CD4-positive, alpha-beta T cell treated with Interleukin-4 for 1 hour (primary cell): ENCODE measurements around the gene TRMU.
A peak's percentile ranks its signal among the peaks of the same experiment; 100 is the strongest.

Experiments
- DNase-seq, 2 donors: peaks; one replicate each; pipeline ENCODE4 v3.0.0-alpha.2; 2020 to 2022

Gene TRMU

DNA sequence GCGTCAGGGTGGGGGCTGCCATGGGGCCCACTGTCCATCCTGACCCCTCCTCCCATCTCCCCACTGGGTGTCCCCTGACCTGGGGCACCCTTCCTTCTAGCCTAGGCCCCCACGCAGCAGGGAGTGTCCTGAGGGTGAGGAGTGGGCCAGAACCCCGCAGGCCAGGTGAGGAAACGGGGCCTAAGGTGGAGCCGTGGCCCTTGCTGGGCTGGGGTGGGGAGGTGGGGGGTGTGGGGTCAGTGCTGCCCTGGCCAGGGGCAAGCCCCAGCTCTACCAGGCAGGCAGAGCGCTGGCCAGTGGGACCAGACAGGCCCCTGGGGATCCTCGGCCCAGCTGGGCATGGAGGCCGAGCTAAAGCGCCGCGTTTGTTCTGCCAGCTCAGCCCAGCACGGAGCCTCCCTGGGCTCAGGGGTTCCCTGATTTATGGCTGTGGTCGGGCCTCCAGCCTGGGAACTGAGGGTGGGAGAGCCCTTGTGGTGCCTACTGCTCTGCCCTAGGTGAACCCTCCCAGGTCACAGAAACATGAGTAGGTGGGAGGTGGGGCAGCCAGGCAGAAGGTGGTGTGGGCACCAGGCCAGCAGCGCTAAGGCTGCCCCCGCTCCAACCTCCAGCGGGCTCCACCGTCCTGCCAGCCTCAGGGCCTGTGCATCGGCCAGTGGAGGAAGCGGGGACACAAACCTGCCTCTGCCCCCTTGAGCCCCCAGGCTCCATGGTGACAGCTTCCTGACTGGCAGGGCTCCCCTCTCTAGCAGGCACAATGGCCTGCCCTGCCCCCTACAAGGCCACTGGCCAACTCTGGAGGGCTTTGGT, 22.4 kb downstream of the TRMU start:
- no peak for DNase-seq

DNA sequence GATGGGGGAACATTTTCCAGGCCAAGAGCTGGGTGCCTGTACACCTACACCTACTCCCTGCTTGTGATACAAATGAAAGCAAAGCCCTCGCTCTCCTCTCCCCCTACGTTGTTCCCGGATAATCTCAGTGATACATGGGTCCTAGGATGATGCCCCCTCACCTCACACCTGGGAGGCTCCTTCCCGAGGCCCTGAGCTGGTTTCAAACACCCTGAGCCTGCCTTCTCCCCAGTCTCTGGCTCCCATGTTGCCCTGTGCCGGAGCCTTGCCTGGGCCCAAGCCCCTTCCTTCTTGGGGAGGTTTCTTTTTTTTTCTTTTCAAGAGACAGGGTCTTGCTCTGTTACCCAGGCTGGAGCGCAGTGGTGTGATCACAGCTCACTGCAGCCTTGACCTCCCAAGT, 23.3 kb downstream of the TRMU start:
- no peak for DNase-seq

DNA sequence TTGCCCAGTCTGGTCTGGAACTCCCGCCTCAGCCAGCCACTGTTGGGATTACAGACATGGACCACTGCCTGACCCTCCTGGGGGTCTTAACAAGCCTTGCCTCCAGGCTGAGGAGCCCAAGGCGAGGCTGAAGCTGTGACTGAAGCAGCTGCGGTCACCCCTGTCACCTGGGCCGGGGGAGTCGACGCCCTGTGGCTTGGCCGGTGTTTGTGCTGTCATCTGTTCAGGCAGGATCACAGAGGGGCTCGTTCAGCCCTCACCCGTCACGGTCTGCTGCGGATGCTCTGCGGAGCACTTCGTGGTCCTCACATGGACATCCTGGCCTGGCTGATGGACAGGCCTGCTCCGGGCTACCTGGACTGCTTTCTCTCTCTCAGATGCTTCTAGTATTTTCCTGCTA, 23.8 kb downstream of the TRMU start:
- no peak for DNase-seq

DNA sequence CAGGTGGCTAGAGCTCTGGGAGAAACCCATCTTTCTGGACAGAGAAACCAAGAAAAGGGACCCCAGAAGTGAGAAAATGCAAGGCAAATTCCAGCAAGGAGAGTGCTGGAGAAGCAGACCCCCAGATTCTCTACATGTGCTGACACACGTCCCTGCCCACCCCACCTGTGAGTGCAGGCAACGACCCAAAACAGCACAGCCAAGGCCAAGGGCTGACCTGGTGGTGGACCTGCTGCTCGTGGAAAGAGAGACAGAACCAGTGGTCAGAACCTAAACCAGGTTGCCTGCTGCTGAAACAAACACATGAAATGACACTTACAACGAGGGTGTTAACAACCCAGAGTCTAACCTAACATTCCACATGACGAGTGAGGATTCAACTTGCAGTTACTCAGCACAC, 24.6 kb downstream of the TRMU start:
- no peak for DNase-seq

DNA sequence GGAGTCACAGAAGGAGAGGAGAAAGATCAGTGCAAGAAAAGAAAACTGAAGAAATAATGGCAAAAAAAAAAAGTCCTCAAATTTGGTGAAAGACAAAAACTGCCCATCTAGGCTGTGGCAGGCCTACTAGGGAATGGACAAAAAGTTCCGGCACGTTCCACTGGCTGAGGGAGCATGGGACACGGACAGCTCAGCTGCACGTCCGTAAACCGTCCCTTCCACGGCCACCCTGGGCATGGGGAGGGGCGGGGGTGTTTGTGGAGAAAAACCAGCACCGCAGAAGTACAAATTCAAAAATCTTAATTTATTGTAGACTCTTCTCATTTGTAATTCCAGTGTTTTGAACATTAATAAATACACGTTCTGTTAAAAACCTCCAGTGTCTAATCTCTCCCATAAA, 25.4 kb downstream of the TRMU start:
- DNase-seq: no peak

DNA sequence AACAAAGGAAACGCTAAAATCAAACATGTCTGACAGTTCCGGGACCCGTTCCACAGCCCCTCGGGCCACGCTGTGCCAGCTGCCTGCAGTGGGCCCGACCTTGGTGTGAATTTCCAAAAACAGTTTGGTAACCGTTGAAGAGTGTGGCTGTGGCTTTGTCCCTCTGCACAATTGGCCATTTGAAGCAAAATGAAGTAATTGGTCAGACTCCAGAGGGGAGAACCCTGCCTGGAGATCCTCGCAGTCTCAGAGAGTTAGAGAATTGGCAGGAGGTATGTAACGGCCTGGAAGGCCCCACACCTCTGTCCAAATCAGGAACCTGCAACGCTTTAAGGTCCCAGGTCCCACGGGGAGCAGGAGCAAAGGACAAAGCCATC, 26.3 kb downstream of the TRMU start:
- DNase-seq: no peak

DNA sequence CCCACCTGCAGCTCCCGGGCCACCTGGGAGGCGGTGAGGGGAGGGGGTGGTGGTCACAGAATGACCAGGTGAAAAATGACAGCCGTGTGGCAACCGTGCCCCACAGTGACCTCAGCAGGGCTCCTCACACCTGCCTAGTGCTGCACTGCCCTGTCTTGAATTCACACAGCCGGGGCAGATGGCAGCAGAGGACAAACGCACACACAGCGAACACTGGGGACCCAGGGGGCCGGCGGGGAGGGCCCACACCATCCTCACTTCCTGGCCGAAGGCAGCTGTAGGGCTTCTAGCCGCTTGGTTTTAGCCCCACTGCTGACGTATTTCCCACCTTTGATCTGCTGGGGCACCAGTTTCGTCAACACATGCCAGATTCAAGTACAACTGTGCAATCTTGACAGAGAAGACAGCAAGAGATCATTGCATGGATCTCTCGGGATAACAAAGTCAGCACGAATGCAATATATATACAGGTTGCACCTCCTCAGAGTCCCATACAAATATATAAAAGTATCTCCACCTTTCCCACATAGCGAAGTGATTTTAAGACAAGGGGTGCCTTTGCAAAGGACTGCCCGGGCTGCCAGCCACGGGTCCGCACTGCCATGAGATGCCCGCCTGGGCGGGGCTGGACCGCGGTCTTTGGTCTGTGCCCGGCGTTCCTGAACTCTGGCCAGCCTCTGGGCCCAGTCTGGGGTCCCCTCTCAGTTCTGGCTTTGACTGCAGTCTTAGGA, 26.9 kb downstream of the TRMU start:
- no peak for DNase-seq

DNA sequence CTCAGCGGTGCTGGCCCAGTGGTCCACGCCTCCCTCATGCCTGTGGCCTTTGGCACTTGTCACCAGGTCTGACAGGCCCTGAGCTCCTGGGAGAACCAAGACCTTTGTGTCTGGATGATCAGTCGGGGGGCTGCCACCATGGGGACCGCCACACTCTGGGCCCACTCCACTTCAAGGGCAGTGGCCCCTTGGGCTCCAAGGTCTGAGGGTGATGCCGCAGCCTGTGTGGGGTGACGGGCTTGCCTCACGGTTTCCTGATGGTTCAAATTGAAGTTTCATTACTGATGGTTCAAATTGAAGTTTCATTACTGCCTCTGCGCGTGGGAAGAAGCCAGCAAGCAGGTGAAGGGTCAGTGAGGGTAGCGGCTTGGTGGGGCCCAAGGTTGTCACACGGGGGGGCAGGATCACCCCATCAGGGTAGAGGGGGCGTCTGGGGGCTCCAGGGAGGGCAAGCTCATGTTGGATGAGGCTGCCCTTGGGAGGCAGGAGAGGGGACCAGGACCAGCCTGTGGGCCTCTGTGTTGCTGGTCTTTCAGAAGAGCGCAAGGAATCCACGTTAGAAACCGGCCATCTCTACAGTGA, 27.5 kb downstream of the TRMU start:
- DNase-seq: no peak

DNA sequence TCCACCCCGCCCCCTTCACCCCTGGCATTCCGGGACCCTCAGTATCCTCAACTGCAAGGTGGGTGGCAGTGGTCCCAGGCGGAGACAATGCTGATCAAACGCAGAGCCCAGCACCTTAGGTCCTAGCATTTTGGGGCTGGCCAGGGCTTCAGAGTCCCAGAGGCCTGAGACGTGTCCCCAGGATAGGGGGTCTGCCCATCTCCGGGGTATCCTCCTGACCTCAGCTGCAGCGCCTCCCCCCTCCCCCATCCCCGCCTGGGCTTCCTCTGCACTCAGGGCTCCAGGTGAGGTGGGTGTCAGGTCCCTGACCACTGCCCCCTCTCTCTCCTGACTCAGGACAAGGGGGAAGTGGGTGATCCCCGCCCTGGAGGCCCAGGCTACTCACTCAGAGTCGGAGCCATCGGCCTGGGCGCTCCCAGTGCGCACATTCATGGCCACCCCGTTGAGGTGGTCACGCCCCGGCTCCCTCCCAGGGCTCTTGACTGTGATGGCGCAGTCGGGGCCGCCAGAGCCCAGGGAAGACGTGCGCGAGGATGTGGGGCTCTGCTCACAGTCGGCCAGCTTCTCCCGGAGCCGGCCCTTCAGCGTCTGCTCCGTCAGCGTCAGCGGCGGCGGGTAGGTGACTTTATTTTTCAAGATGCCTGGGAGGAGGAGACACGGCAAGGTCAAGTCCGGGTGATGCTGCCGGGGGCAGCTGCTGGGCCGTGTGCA, 28.3 kb downstream of the TRMU start:
- DNase-seq: no peak

DNA sequence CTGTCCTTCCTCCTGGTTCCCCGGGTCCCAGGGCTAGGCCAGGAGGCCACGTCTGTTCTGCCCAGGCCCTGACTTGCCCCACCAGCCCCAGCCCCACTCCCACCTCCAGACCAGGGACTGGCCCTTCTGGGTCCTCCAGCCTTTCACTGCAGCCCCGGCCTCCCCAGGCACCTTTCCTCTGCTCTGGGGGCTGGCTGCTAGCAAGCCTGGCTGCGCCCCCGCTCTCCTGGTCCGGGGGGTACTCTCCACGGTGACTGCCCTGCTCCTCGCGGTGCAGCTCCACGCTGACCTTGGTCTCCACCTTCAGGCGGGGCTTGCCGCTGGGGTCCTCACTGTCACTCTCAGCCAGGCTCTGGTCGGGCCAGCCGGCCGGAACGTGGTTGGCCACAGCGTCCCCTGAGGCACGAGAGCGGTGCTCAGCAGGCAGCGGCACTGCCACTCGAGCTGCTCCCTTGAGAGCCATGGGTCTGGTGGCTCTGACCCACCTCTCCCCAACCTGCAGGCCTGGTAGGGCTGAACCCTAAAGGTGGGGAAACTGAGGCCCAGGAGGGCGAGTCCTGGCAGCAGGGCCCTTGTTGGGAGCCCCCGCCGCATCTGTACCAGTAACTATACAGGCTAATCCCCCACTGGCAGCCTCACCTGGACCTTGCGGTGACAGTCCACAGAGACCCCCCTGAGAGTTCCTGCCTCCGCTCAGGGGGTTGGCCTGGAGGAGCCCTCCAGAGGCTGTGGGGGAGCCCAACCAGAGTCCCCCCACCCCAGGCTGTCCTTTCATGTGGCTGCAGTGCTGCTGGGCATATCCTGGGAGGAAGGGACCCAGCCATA, 29.0 kb downstream of the TRMU start:
- DNase-seq: no peak

DNA sequence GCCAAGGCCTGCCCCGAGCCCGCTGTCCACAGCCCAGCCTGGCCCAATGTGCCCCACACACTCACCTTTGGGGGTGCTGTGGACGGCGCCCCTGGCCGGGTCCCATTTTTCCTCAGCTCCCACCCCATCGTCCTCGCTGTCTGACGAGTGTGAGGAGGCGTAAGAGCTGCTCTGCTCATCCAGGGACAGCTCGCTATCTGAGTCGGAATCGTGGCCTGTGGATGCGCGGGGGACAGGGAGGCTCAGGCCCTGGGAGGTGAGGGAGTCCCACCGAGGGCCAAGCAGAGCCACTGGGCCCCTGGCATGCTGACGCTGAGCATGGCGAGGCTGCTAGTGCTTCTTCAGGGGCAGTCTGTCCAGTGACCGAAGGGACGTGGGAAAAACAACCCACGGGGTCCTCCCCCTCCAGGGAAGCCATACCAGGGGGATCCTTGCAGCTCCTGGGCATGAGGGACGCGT, 29.7 kb downstream of the TRMU start:
- DNase-seq: no peak

DNA sequence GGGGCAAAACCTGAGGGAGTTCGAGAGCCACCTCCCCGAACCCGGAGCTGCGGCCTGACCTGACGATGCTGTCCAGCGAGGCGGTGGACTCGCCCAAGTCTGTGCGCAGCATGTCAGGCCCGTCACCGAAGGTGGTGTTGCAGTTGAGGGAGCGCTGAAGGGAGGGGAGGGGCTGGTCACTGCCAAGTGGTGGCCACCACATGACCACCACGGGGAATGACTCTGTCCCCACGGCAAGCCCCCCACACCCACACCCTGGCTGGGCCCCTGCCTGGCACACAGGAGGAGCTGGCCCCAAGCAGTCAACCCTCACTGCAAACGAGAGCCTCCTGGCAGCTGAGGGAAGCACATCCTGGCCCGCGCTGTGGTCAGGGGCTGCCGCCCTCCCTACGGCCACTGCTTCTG, 30.8 kb downstream of the TRMU start:
- DNase-seq: no peak

DNA sequence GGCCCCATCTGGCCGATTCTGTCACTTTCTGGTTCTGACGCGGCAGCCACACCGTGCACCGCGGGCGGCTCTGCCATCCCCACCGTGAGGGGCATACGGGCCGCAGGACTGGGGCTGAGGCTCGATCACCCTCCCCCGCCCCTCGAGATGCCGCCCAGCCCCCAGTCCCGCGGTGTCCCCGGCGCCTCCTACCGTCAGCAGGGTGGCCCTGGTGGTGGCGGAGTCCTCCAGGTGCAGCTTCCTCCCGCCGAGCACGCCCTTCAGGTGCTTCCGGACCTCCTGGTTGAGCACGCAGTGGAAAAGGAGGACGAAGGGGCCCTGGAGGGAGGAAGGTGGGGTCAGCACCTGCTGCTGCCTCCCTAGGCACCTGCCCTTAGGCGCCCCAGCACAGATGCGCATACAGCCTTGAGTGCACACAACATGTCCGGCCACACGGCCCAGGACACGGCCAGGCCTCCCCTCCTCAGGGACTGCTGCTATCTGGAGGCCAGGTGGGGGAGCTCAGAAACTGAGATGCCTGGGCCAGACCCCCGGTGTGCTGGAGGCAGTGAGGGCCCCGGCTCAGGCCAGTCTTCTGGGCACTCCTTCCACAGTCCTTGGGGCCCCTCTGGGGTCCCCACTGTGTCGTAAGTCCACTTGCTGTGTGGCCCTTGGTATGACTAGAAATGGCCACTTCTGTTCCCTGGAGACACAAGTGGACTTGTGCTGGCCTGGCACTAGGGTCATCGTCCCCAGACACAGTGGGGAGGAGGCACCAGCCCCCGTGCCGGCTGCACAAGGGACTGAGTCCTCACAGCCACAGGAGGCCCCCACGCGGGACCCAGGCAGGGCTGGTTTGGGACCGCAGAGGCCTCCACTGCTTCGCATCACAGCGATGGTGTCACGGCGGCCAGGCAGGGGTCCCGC, 31.5 kb downstream of the TRMU start:
- DNase-seq: no peak

DNA sequence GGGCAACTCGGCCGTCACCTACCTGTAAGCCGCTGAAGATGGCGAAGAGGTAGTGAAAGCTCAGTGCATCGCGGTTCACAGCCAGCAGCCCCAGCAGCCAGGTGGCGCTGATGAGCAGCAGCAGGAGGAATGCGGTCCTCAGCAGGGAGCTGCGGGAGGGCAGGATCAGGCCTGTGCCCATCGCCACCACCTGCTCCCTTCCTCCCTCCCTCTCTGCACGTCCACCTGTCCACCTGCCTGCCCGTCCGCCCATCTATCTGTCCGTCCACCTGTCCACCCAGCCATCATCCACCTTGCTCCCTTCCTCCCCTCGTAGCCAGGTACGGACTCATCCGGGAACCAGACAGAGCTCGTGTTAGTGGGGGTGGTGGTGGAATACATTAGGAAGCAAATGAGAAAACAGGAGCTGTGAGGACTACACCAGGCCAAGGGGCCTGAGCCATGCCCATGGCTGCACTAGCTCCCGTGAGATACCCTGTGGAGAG, 32.2 kb downstream of the TRMU start:
- peak; percentile 68 to 71 for DNase-seq

DNA sequence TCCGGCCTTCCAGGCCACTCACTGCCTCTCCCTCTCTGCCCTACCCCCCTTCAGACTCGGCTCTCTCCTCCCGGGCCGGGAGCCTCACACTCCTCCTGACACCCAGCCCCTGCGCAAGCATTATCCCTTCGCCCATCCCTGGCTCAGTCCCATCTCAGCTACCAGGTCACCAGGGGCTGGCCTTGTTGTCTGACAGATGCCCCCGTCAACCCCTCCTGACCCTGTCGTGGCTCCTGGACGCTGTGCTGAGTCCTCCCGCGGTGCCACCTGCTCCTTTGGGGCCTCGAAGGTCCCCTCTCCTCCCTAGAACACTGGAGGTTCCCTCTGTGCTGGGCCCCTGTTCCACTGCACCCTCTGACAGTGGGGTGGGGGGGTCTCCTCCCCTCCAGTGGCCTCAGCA, 32.9 kb downstream of the TRMU start:
- DNase-seq: no peak

DNA sequence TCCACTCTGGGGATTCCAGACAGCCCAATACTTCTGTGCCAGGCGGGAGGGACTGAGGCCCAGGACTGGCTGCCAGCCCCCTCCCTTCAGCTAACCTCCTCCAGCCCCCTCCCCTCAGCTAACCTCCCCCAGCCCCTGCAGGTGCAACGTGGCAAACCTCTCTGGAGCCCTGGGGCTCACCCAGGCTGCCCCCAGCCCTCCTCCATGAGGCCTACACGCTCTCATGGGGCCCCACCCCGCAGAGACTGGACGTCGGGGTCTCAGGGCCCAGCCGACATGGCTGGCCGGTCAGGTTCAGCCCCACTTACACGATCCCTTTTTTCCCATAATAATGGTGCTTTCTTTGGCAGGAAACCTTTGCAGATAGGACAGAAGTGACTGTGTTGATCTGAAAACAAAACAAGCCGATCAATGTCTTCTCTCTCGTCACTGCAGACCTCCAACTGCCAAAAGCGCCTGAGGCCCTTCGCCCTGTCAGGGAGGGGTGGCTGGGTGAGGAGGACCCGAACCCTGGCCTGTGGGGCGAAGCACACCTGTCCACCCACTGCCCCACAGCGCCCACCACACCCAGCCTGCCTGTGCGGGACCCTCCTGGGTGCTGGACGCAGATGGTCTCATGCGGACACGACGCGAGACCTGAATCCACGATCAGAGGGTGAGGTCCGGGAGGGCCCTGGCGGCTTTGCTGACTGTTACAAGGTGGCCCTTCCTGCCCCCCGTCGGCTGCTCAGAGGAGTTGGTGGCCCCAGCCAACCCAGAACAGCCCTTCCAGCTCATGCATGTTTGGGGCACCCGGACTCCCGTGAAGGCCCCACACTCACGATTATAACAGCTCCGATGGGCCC, 33.6 kb downstream of the TRMU start:
- DNase-seq: no peak

DNA sequence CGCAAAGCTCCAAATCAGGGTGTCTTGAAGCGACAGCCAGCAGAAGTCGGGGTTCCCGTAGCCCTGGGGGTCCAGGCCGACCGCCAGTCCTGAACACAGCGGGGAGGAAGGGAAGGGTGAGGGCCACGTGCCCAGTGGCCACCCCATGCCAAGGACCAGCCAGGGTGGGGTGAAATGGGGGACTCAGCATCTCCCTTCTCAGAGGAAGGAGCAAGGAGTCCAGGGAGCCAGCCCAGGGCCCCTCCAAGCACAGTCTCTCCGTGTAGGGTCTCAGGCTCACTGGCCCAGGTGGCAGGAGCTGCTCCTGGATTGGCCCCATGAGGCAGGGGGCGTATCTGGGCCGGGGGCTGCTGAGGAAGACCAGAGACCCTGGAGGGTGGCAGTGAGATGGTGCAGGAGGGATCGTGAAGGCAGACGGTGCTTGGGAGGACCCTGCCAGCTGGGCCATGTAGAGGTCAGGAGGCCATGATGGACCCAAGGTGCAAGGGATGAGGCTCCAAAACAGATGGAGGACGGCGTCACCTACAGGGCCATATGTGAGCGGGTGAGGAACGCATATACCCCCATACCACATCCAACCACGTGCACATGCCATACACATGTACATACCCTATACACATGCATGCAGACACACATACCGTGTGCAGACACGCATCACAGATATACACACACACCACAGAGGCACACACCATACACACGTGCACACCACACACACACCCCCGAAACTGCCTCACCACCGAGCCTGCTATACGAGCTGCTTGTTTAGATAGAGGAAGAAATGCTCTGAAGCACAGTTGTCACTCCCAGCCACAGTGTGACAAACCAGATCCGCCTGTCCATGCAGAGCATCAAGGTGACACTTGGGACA, 34.4 kb downstream of the TRMU start:
- DNase-seq: no peak

DNA sequence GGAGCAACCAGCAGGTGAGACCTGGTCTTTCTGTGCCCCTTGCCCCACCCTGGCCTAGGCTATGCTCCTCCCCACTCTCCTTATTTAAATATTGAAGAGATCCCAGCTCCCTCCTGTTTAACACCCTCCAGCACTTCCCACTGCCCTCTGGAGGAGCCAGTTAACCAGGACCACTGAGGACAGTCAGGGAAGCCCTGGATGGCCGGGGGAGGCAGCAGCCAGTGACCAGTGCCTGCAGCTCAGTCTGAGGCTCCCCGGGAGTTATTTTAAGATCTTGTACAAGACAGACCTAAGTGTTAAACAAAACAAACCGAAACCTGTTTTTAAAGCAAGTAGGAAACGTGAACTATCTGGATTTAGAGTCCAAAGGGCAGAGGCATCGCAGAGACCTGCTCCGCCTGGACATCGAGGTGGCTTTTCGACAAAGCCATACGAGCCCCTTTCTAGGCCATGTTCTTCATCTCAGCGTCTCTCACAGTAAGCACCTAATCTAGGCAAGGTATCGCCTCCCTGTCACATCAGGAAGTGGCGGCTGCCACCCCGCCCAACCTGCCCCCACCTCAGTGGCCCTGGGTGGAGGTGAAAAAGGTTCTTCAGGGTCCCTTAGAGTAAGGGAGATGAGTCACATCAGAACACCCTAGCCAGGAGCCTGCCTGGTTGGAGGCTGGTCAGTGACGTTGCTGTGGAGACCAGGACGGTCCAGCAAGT, 35.2 kb downstream of the TRMU start:
- peak; percentile 64 to 70 for DNase-seq
